Kidney (tissue), 14 donors: ENCODE data around the gene ANXA2R. TPM values are rescaled to one million over a fixed set of nuclear protein-coding genes. Genes with fewer than 3 reads are reported as not detected.
"Not testable (repeated sequence)": the region's sequence is repeated elsewhere in the genome, so short reads cannot be mapped to it uniquely, and the experiment has no call there.

ENCODE experiments used
- DNase-seq, 5 donors: peaks; one replicate each; pipeline ENCODE4 v3.0.0-alpha.2; 2013 to 2020
- FAIRE-seq: peaks from 2 replicates; lab custom pipeline; 2012; peaks lifted over from hg19 to GRCh38; lab: Jason Lieb, UNC
- H3K27ac ChIP-seq, 2 donors: one replicate each; pipeline ENCODE4 v1.7.0; 2013; ENCODE audit warnings: low read depth in 2 of 2, low read length in 2 of 2, inconsistent platforms in 1 of 2
- H3K27me3 ChIP-seq: one replicate; pipeline ENCODE4 v1.7.1; 2013; ENCODE audit warnings: low read length, inconsistent platforms; ENCODE audit not compliant: control insufficient read depth, insufficient read depth
- H3K36me3 ChIP-seq, 3 donors: one replicate each; pipeline versions ENCODE4 v1.7.0 to v1.7.1; 2013; ENCODE audit warnings: low read length in 3 of 3, control low read depth in 1 of 3, inconsistent platforms in 1 of 3; ENCODE audit not compliant: insufficient read depth in 3 of 3, control insufficient read depth in 2 of 3
- H3K4me1 ChIP-seq, 3 donors: one replicate each; pipeline versions ENCODE4 v1.7.0 to v1.7.1; 2013; ENCODE audit warnings: low read length in 3 of 3, inconsistent platforms in 1 of 3, low read depth in 1 of 3; ENCODE audit not compliant: control insufficient read depth in 2 of 3, insufficient read depth in 2 of 3
- H3K4me3 ChIP-seq, 3 donors: one replicate each; pipeline versions ENCODE4 v1.7.0 to v1.8.1; 2013; ENCODE audit warnings: low read length in 3 of 3, control low read depth in 1 of 3, inconsistent platforms in 1 of 3
- H3K9ac ChIP-seq, 3 donors: one replicate each; pipeline versions ENCODE4 v1.7.0 to v1.7.1; 2013; ENCODE audit warnings: low read length in 3 of 3, control low read depth in 1 of 3, inconsistent platforms in 1 of 3
- H3K9me3 ChIP-seq, 3 donors: one replicate each; pipeline versions ENCODE4 v1.7.0 to v1.7.1; 2013; ENCODE audit warnings: low read length in 3 of 3, control low read depth in 1 of 3, inconsistent platforms in 1 of 3; ENCODE audit not compliant: control insufficient read depth in 2 of 3, insufficient read depth in 1 of 3
- CTCF ChIP-seq: IDR thresholded peaks from 3 replicates; pipeline ENCODE4 v1.5.1; 2012; ENCODE audit warnings: mild to moderate bottlenecking, moderate library complexity, borderline replicate concordance; ENCODE audit not compliant: insufficient read depth; ENCODE audit errors: extremely low read depth
- intact Hi-C: fragments of 100-400 bp; cut with DNase I; formaldehyde crosslinking; loops from one replicate; pipeline ENCODE4 v1.11.1; 2022
- polyA plus RNA-seq: library from polyadenylated mRNA; stranded (reverse); fragments of 350-450 nt; fragmentation: Illumina TruSeq; extraction: RNeasy Lipid Tissue Mini Kit (QIAGEN cat#74804); gene quantifications from one replicate; pipeline ENCODE4 v1.2.3, GENCODE V29; 2014; ENCODE audit warnings: low read depth, low replicate concordance; ENCODE audit not compliant: insufficient read depth
- total RNA-seq: library from RNA; stranded (reverse); fragmentation: NEBNext Ultra II Directional; extraction: Animal tissue kit (Norgen Biotek cat#: 25700); gene quantifications from one replicate; pipeline ENCODE4 v1.2.1, GENCODE V29; 2021
- donor health status: control.
- donor health status: control.
- donor health status: control.
- donor health status: control.
- donor health status: control.
- donor health status: DM: yes; HTN: yes; CAD: no.
- donor health status: Normal renal cell carcinoma (clear cell type).

Gene ANXA2R
- total and polyA plus RNA-seq, 2 donors from 2014 or later: 2.0 to 4.6 TPM

- Histone ChIP-seq H3K4me1 (no peaks in the 10 kb centered on the region), H3K27ac (no peak overlapping the region), H3K9ac (no peak overlapping the region), H3K27me3 (peaks cover 39% of the 10 kb centered on the region), H3K4me3 (no peak overlapping the region), H3K9me3 (no peaks in the 10 kb centered on the region), H3K36me3 (no peaks in the 10 kb centered on the region)
- intact Hi-C loops: no loop called here
- TF ChIP-seq CTCF: no peak
- DNase-seq: no peak
- no peak for FAIRE-seq
Observed at GRCh38 chr5:43027054-43027785, 12.9 kb downstream of the ANXA2R start.

GRCh38 chr5:43025184-43025950 lies 14.8 kb downstream of the ANXA2R start:
- not testable (repeated sequence) for H3K9me3 ChIP-seq

GRCh38 chr5:43024217-43024616 lies 15.9 kb downstream of the ANXA2R start:
- H3K9me3 ChIP-seq: peaks cover 0 to 7% (median 0%) of the 10 kb centered on the region in 3 donors
- no peaks in the 10 kb centered on the region for H3K4me1 ChIP-seq
- H3K27me3 ChIP-seq: peaks cover 67% of the 10 kb centered on the region
- H3K36me3 ChIP-seq: no peaks in the 10 kb centered on the region
- DNase-seq: no peak
- H3K9ac ChIP-seq: no peak overlapping the region
- no peak overlapping the region for H3K4me3 ChIP-seq
- TF ChIP-seq CTCF: no peak
- FAIRE-seq: no peak
- no peak overlapping the region for H3K27ac ChIP-seq
- intact Hi-C loops: no loop called here

More at GRCh38 chr5:43025184-43025950, 14.8 kb downstream of the ANXA2R start:
- H3K4me3 ChIP-seq, FAIRE-seq, intact Hi-C loops, H3K27ac ChIP-seq, DNase-seq, H3K9ac ChIP-seq, H3K4me1 ChIP-seq, H3K36me3 ChIP-seq: not testable (repeated sequence)
- peaks cover 56% of the 10 kb centered on the region for H3K27me3 ChIP-seq

- H3K9ac ChIP-seq: no peak overlapping the region
- DNase-seq: no peak
- H3K4me1 ChIP-seq: no peaks in the 10 kb centered on the region
- H3K9me3 ChIP-seq: peaks cover 0 to 7% (median 0%) of the 10 kb centered on the region in 3 donors
- no peaks in the 10 kb centered on the region for H3K36me3 ChIP-seq
- H3K4me3 ChIP-seq: no peak overlapping the region
- no peak for TF ChIP-seq CTCF
- FAIRE-seq: no peak
- peaks cover 82% of the 10 kb centered on the region for H3K27me3 ChIP-seq
- intact Hi-C loops: no loop called here
- H3K27ac ChIP-seq: no peak overlapping the region
Observed at GRCh38 chr5:43021151-43021550, 19.0 kb downstream of the ANXA2R start.
